GM18909 (cell line): Measurements from ENCODE around the gene CNN2.
"Not testable (repeated sequence)": the region's sequence is repeated elsewhere in the genome, so short reads cannot be mapped to it uniquely, and the experiment has no call there.

Experiments used
- ATAC-seq: cut with Tn5 transposase; IDR thresholded peaks from one replicate; pipeline ENCODE4 v1.9.1; 2021; ENCODE audit warnings: mild to moderate bottlenecking; ENCODE audit not compliant: unreplicated experiment, poor library complexity

Gene CNN2

DNA sequence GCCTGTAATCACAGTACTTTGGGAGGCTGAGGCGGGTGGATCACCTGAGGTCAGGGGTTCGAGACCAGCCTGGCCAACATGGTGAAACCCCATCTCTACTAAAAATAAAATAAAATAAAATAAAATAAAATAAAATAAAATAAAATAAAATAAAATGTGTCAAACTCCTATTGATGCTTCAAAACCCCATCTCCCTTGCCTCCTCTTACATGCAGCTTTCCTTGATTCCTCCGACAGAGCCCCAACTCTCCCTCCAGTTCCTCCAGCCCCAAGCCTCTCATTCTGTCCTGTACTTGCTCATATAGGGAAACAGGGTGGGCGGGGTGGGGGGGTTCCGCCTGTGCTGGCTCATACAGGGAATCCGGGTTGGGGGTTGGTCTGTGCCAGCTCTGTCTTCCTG is 1.3 kb upstream of the CNN2 start:
- ATAC-seq = not testable (repeated sequence)

- ATAC-seq = peak; percentile 3
Measured at GRCh38 chr19:1026783-1027649, 608 bp downstream of the CNN2 start.

DNA sequence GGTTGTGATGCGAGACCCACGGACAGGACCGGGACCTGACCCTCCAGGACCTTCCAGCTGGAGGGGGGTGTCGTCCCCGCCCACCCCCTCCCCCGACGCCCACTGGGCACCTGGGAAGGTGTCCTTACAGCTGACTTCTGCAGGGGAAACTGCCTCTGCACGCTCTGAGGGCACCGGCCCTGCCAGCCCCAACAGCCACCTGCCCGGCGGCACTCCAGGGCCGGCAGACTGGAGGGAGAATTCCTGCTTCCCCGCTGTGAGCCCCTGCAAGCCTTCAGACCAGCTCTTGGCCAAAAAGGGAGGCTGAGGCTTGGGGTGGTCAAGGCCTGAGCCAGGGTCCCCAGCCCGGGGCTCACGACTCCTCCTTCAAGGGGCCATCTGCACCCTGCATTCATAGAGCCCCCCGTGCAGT is 1.2 kb downstream of the CNN2 start:
- no peak for ATAC-seq

DNA sequence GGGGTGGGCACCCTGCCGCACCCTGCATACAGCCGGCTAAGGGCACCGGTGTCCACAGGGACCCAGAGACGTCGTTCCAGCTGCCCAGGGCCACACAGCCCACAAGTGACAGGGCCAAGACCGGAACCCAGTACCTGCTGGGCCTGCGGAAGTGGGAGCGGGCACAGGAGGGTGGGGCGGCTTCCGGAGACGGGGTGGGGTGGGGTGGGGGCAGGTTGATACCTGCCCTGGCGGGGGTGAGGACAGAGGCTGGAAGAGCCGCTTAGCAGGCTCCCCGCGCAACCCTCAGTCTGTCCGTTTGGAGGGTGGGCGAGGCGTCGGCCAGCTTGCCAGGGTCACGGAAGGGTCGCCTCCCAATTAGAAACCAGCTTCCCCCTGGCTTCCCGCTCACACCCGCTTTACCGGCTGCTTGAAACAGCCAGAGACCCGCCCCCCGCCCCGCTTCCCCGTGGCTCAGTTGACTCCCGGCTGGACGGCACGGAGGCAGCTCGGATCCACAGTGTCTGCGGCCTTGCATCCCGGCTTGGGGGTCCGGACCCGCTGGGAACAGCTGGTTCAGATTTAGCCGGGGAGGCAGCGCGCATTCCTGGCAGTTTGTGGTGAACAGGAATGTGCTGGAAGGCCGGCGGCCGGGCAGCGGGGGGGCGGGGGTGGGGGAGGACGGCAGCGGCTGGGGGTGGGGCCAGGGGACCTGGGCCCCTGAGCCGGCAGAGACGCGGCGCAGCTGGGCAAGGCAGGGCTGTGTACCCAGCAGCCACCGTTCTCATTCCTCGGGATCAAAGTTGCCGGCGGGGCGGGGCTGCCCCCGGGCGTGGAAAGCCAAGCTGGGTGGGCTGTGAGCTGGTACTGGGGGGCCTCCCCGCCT is 1.9 kb downstream of the CNN2 start:
- ATAC-seq = peak; percentile 46

GRCh38 chr19:1032264-1032867 is 6.0 kb downstream of the CNN2 start:
- ATAC-seq = no peak

- no peak for ATAC-seq
Measured at GRCh38 chr19:1035998-1036621, 9.7 kb downstream of the CNN2 start.

GRCh38 chr19:1037621-1038064 is 11.2 kb downstream of the CNN2 start:
- ATAC-seq = peak; percentile 4

DNA sequence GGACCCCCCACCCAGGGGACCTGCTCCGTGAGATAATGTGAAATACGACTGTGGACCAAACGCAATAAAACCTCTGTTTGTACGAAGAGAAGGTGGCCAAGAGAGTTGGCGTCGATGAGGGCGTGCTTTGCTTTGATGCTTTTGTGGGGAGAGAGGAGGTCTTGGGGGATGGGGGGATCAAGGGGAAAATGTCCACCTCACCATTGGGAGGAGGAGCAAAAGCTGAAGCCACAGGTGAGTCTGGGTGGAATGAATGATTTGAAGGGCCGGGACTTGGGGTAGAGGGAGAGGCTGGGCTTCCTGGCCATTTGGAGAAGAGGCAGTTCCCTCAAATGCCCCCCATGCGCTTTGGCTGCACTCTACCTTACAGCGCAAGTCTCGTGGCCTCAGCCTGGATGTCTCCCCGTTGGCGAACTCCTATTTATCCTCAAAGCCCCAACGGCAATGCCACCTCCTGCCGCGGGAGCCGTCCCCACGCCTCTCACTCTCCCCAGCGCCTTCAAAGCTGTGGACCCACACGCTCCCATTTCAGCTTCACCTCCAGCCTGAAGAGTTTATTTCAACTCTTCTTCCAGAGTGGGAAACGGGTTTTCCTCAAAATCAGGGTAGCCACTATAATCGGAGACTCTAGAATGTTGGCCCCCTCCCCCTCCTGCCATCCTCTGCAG is 12.7 kb downstream of the CNN2 start:
- ATAC-seq = no peak

DNA sequence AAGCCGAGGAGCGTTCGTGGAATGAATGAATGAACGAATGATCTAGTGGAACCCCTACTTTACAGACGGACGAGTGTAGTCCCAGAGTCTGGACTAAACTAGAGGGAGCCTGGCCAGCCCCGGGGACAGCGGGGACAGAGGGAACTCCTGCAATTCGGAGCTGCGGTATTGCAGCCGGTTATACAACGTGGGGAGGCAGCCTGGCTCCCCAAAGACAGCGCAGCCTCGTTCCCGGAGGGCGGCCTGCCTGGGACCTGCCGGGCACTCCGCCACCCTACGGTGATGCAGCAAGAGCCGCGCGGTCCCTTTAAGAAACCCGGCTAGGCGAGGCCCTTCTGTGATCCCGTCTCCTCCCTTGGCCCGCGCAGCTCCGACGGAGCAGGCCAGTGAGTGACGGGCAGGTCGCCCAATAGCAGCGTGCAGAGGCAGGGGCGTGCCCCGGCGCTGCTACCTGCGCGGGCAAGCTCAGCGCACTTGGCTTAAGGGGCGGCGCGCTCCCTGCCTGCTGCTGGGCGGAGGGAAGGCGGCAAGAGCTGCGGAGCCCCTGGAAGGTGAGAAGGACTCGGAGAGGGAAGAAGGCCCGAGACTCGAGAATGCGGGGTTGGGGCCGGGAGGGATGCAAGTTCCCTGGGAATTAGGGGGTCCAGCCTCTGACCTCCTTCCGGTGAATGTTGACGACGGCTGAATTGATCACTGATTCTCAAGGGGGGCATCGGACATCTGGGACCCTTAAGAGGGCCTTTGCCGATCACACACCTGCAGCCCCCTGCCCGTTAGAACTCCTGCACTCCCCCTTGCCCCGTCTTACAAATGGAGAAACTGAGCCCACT is 13.5 kb downstream of the CNN2 start, which contains the start of gene ABCA7:
Gene ABCA7, plus strand, starts transcription at position 462 of the 830 bp plus-strand sequence. CDS start 1,255 bp downstream, outside the sequence.
- peak; percentile 76 for ATAC-seq

DNA sequence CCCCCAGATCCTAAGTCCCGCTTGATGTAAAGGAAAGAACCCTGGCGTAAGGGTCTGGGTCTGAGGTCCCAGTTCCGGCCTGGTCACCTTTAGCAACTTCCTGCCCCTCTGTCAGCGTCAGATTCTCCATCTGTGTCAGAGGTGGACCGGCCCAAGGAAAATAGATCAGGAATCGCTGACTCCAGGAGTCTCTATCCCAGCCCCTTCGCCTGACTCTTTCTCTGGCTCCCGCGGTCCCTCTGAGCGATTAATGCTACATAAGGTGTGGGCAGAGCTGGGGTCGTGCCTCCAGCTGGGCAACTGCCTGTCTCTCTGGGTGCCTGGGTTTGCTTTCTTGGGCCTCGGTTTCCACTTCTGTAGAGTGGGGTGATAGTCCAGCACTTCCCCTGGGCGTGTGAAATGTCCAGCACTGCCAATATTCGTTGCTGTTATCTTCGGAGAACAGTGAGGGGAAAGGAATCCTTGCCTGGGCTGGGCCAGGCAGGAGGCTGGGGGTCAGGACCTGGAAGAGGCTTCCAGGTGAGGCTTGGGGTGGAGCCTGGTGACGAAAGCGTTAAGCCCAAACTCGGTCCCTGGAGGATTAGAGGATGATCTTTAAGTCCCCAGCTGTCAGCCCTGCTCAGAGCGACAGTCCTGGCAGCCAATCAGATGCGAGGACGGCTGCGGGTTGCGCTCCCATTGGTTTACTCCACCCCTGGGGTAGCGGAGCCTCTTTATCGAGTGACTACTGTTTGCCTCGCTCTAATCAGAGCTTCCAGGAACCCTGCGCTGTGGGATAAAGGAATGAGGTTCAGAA is 14.3 kb downstream of the CNN2 start:
- peak; percentile 43 for ATAC-seq

GRCh38 chr19:1041272-1041834 is 14.9 kb downstream of the CNN2 start:
- ATAC-seq = no peak

DNA sequence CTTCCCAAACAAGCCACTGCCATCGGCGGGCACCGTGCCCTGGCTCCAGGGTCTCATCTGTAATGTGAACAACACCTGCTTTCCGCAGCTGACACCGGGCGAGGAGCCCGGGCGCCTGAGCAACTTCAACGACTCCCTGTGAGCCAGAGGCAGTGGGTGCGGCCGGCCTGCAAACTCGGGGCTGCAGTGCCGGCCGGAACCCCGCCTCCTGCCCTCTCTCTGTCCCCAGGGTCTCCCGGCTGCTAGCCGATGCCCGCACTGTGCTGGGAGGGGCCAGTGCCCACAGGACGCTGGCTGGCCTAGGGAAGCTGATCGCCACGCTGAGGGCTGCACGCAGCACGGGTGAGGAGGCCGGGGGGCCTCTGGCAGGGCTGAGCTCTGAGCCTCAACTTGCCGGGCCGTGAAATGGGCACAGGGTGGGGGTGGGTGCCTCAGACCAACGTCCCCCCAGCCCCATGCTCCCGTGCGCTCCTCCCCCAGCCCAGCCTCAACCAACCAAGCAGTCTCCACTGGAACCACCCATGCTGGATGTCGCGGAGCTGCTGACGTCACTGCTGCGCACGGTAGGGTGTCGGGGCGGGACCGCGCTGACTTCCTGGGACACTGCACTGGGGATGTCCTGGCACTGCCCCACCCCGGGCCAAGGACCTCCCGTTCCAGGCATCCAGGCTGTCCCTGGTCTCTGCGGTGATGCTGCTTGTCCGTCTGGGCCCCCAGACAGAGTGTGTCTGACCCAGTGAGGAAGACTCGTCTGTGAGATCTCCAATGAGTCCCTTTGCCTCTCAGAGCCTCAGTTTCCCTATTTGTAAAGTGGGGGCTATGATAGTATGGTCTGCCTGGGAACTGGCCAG is 15.7 kb downstream of the CNN2 start:
- no peak for ATAC-seq

GRCh38 chr19:1042689-1043511 is 16.5 kb downstream of the CNN2 start:
- ATAC-seq = no peak

GRCh38 chr19:1045247-1045603 is 18.8 kb downstream of the CNN2 start:
- no peak for ATAC-seq

DNA sequence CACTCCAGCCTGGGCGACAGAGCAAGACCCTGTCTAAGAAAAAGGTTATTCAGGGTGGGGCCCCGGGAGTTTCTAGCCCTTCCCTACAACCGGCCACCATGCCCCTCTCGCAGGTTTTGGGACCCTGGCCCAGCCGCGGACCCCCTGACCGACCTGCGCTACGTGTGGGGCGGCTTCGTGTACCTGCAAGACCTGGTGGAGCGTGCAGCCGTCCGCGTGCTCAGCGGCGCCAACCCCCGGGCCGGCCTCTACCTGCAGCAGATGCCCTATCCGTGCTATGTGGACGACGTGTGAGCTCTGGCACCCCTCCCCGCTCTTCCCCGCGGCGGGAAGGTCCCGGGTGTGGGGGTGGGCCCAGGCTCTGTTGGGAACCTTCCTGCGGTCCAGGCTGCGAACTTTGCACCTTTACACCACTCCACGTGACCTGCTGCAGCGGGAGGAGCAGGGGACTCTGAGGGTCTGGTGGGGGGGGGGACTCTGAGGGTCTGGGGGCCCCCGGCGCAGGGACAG is 19.8 kb downstream of the CNN2 start:
- no peak for ATAC-seq
